Keratinocyte (primary cell): ENCODE measurements around the gene S1PR4. TPM values are rescaled to one million over a fixed set of nuclear protein-coding genes. Genes with fewer than 3 reads are reported as not detected.

Experiments used
- DNase-seq: peaks from one replicate; pipeline ENCODE4 v3.0.0-alpha.2; 2011; ENCODE audit warnings: low read depth, missing footprints, low spot score
- FAIRE-seq: peaks from 2 replicates; lab custom pipeline; 2011; peaks lifted over from hg19 to GRCh38; lab: Jason Lieb, UNC
- H2AFZ ChIP-seq: 2 replicates; pipeline ENCODE4 v1.6.0; 2012; ENCODE audit warnings: low read length, control low read depth, inconsistent platforms; ENCODE audit not compliant: control insufficient read depth
- H3K27ac ChIP-seq: 2 replicates; pipeline ENCODE4 v1.5.1; 2011; ENCODE audit warnings: low read length; ENCODE audit not compliant: control insufficient read depth, insufficient read depth
- H3K27me3 ChIP-seq: 3 replicates; pipeline ENCODE4 v1.6.0; 2011; ENCODE audit warnings: low read length; ENCODE audit not compliant: control insufficient read depth, insufficient read depth; ENCODE audit errors: extremely low read depth
- H3K36me3 ChIP-seq, 2 experiments: 2 replicates in 1 of 2; 3 replicates in 1 of 2; pipeline ENCODE4 v1.5.1; 2011; ENCODE audit warnings: low read length in 2 of 2, mild to moderate bottlenecking in 1 of 2; ENCODE audit not compliant: control insufficient read depth in 2 of 2, insufficient read depth in 2 of 2; ENCODE audit errors: extremely low read depth in 1 of 2
- H3K4me1 ChIP-seq: 3 replicates; pipeline ENCODE4 v1.5.1; 2011; ENCODE audit warnings: low read length; ENCODE audit not compliant: control insufficient read depth, insufficient read depth; ENCODE audit errors: extremely low read depth
- H3K4me2 ChIP-seq: 3 replicates; pipeline ENCODE4 v1.6.0; 2011; ENCODE audit warnings: low read depth, low read length; ENCODE audit not compliant: control insufficient read depth, insufficient read depth; ENCODE audit errors: extremely low read depth
- H3K4me3 ChIP-seq, 3 experiments: fragments of 200-600 bp in 1 of 3; sonication (generic) in 1 of 3; 2 replicates in 2 of 3; 3 replicates in 1 of 3; pipeline ENCODE4 v1.5.1; 2011 to 2016; ENCODE audit warnings: low read length in 3 of 3, mild to moderate bottlenecking in 3 of 3, control low read depth in 2 of 3, inconsistent platforms in 1 of 3, low read depth in 1 of 3, mixed read lengths in 1 of 3, mixed run types in 1 of 3, moderate library complexity in 1 of 3; ENCODE audit not compliant: control insufficient read depth in 2 of 3, insufficient read depth in 2 of 3; ENCODE audit errors: extremely low read depth in 1 of 3
- H3K79me2 ChIP-seq: 2 replicates; pipeline ENCODE4 v1.6.0; 2012; ENCODE audit warnings: low read length; ENCODE audit not compliant: control insufficient read depth, insufficient read depth
- H3K9ac ChIP-seq: 3 replicates; pipeline ENCODE4 v1.6.0; 2011; ENCODE audit warnings: low read length; ENCODE audit not compliant: control insufficient read depth, insufficient read depth; ENCODE audit errors: extremely low read depth
- H3K9me1 ChIP-seq: 3 replicates; pipeline ENCODE4 v1.6.0; 2011; ENCODE audit warnings: low read length; ENCODE audit not compliant: control insufficient read depth, insufficient read depth; ENCODE audit errors: extremely low read depth
- H3K9me3 ChIP-seq: 2 replicates; pipeline ENCODE4 v1.5.1; 2012; ENCODE audit warnings: low read depth, low read length; ENCODE audit not compliant: control insufficient read depth
- H4K20me1 ChIP-seq: 3 replicates; pipeline ENCODE4 v1.6.0; 2011; ENCODE audit warnings: low read length; ENCODE audit not compliant: control insufficient read depth, insufficient read depth; ENCODE audit errors: extremely low read depth
- CTCF ChIP-seq, 3 experiments: IDR thresholded peaks in 1 of 3; conservative IDR thresholded peaks in 1 of 3; optimal IDR thresholded peaks in 1 of 3; 2 replicates in 2 of 3; 3 replicates in 1 of 3; pipeline versions ENCODE3 to v1.5.1; 2011; ENCODE audit warnings: low read length in 3 of 3, mild to moderate bottlenecking in 3 of 3, moderate library complexity in 2 of 3, control low read depth in 1 of 3, inconsistent platforms in 1 of 3; ENCODE audit not compliant: insufficient read depth in 2 of 3; ENCODE audit errors: extremely low read depth in 1 of 3
- EZH2 ChIP-seq: IDR thresholded peaks from one replicate; pipeline ENCODE4 v1.6.1; 2012; ENCODE audit warnings: inconsistent platforms, mild to moderate bottlenecking, low read length, moderate library complexity
- dilution Hi-C: fragments of 300-500 bp; cut with MboI; formaldehyde crosslinking; loops from one replicate; pipeline ENCODE4 v1.7.0; 2020; ENCODE audit warnings: low sequenced_read_pairs; ENCODE audit not compliant: extremely low pct_ligation_motif_present
- polyA plus RNA-seq, 5 experiments: library from polyadenylated mRNA; depleted of rRNA in 3 of 5; stranded (reverse) in 3 of 5; stranded (forward) in 1 of 5; unstranded in 1 of 5; fragments of >200 nt; gene quantifications; 1 replicate in 1 of 5; 2 replicates in 3 of 5; 3 replicates in 1 of 5; pipeline versions ENCODE4 v1.2.1 to v1.2.3, GENCODE V29; 2011 to 2012; ENCODE audit warnings: missing spikeins in 2 of 5, low read depth in 1 of 5, low replicate concordance in 1 of 5

Gene S1PR4
- polyA plus RNA-seq, 1 donor (not counting 4 experiments of a cell fraction or from before 2014, with no cell fraction given) = 0.08 TPM

GRCh38 chr19:3140667-3141038, 37.9 kb upstream of the S1PR4 start:
- FAIRE-seq (no peak), DNase-seq (no peak)
- dilution Hi-C loops = no loop called here
- H3K4me3 ChIP-seq = no peak overlapping the region
- H3K9ac ChIP-seq = no peak overlapping the region
- H4K20me1 ChIP-seq = no peaks in the 10 kb centered on the region
- H3K36me3 ChIP-seq = peaks cover 3 to 10% of the 10 kb centered on the region in 2 experiments
- TF ChIP-seq EZH2 (no peak), CTCF (optimal IDR thresholded peaks at IDR 0.05 in 1 of 3, IDR thresholded peaks at IDR 0.05 in 1 of 3, conservative IDR thresholded peaks at IDR 0.05 in 1 of 3; ENCODE audit: extremely low read depth in 1 of 3, insufficient read depth in 2 of 3, low read length in 3 of 3) (no peak)
- no peaks in the 10 kb centered on the region for H3K9me1 ChIP-seq
- no peaks in the 10 kb centered on the region for H3K9me3 ChIP-seq
- peaks cover 25% of the 10 kb centered on the region for H3K4me1 ChIP-seq
- no peaks in the 10 kb centered on the region for H3K27me3 ChIP-seq
- no peak overlapping the region for H3K4me2 ChIP-seq
- peak overlapping the region; percentile 29 for H3K27ac ChIP-seq
- H2AFZ ChIP-seq = no peak overlapping the region
- peaks cover 68% of the 10 kb centered on the region for H3K79me2 ChIP-seq

GRCh38 chr19:3142292-3142670, 36.3 kb upstream of the S1PR4 start:
- peak; percentile 42 for DNase-seq
- Histone ChIP-seq H3K36me3 (peaks cover 10 to 21% of the 10 kb centered on the region in 2 experiments), H3K4me1 (peaks cover 24% of the 10 kb centered on the region), H3K9ac (peak overlapping the region; percentile 77), H4K20me1 (no peaks in the 10 kb centered on the region), H3K4me3 (peak overlapping the region in 1 of 3 experiments; percentile 39), H3K27me3 (no peaks in the 10 kb centered on the region), H3K9me3 (no peaks in the 10 kb centered on the region), H3K79me2 (peaks cover 70% of the 10 kb centered on the region), H3K4me2 (peak overlapping the region; percentile 76), H3K27ac (peak overlapping the region; percentile 92), H2AFZ (no peak overlapping the region), H3K9me1 (no peaks in the 10 kb centered on the region)
- no peak for FAIRE-seq
- TF ChIP-seq EZH2 = no peak
- TF ChIP-seq CTCF (optimal IDR thresholded peaks at IDR 0.05 in 1 of 3, IDR thresholded peaks at IDR 0.05 in 1 of 3, conservative IDR thresholded peaks at IDR 0.05 in 1 of 3; ENCODE audit: extremely low read depth in 1 of 3, insufficient read depth in 2 of 3, low read length in 3 of 3) = no peak
- dilution Hi-C loops = no loop called here
